GM21360 (cell line): ENCODE data around the gene GIMAP6.
"Not testable (repeated sequence)": the region's sequence is repeated elsewhere in the genome, so short reads cannot be mapped to it uniquely, and the experiment has no call there.

Source experiments
- ATAC-seq: cut with Tn5 transposase; IDR thresholded peaks from one replicate; pipeline ENCODE4 v1.9.1; 2021; ENCODE audit warnings: mild to moderate bottlenecking, moderate library complexity; ENCODE audit not compliant: unreplicated experiment

GIMAP6 gene

GRCh38 chr7:150648353-150649079 is 16.3 kb upstream of the GIMAP6 start:
- ATAC-seq = no peak

DNA sequence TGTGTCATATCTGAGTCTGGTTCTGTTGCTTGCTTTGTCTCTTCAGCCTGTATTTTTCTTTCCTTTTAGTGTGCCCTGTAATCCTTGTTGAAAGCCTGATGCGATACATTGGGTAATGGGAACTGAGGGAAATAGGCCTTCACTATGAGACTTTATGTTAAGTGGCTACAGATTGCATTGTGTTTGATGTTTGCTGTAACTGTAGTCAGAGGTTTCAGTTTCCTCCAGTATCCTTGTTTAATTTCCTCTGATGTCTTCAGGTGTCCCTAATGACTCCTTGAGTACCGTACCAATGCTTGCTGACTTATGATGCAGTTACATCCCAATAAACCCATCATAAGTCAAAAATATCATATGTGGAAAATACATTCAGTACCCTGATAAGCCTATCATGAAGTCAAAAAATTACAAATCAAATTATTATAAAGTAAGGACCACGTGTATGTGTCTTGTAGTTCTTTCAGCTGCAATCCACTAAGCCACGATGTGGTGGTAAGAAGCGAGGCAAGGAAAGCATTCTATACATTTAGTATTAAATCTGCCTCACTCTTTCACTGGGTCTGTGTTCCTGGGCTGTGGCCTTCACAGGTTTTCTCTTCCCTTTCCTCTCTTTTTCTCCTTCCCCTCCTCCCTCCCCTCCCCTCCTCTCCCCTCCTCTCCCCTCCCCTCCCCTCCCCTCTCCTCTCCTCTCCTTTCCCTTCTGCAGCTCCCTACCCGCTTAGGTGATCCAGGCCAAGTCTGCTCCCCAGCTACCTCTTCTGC is 13.3 kb upstream of the GIMAP6 start:
- ATAC-seq = no peak

DNA sequence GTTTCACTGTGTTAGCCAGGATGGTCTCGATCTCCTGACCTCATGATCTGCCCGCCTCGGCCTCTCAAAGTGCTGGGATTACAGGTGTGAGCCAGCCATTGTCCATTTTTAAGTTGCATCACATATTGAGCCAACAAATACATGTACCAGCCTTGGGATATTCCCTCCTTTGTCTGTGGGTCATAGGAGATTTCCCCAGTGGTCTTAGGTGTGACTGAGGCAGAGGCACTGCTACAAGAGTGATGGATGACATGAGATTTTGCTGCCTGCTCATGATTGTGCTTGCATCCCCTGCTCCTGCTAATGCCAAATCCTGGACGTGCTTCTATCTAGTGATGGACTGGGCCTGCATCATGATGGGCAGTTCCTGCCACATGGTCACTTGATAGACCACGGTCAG is 10.7 kb upstream of the GIMAP6 start:
- no peak for ATAC-seq

DNA sequence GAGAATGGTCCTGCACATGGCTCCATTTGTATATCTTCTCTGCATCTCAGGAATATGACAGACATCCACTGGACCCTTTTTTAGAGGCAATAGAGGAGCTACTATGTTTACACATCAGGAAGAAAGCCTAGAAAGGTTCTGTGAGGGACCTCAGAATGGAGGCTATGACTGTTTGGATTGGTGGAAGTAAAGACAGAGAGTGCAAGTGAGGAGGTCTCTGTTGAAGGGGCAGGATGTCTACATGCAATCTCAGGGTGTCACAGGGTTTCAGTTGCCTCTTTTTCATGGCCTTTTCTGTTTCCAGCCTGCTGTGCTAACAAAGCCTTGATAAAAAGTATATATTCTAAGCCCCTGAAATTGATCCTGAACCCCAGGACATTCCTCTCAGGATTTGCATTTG is 9.7 kb upstream of the GIMAP6 start:
- no peak for ATAC-seq

DNA sequence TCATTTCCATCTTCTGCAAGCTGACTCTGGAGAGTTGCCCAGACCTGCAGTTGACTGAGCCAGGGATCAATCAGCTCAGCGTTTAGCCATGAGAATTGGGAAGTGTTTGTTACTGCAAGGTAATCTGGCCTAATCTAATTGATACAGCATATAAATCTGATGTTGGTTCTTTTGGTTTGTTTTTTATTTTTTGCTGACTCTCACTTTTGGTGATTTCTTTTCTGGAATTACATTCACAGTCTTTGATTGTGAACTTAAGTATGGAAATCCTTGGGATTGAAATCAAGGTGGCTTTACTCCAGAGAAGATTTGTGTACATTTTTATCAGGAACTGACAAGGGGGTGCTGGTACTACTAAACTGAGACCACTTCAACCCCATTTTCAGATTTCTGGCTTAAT is 1.7 kb upstream of the GIMAP6 start:
- no peak for ATAC-seq

DNA sequence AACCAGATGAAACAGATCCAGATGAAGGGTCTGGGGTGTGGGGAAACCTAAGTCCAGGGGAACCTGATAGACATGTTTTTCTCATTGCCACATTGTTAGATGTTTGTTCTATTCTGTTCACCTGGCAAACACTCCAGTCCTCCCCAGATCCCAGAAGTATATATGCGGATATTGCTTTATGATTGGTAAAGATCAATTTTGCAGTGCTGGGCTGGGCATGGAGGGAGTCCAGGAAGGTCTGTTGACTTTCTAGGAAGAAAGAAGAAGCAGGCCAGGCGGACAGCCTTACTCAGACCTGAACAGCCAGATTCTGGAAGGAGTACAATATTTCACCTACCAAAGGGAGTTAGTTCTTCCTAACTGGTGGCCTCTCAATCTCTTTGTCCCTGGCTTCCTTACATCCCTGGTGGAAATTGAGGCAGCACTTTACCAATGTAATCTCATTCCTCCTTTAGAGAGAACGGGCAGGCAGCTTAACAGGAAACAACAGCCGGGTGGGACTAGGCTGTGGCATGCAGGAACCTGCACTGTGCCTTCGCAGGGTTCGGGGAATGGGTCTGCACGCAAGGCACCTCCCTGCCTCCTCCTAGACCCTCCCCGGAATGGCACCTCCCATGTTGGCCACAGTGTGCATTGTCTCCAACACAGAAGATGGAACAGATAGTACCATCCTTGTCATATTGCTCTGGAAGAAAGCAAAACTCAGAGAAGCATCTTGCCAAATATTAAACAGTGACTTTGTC is 930 bp downstream of the GIMAP6 start:
- ATAC-seq = no peak

DNA sequence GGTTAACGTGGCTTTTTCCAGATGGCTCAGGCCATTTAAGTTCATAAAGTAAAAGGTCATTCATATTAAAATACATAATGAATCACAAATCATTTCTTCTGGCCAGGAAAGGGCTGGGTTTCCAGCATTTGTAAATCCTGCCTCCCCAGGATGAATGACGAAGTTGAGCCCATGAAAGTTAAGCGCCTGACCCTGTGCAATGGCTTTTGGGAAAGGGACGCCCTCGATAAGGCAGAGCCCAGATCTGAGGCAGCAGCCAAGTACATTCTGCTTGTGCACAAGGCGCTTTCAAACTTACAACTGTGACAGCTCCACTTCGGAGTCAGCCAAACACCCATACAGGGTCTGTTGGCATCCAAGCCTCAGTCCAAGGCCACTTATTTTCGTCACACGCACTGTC is 2.8 kb downstream of the GIMAP6 start:
- no peak for ATAC-seq

- no peak for ATAC-seq
Measured at GRCh38 chr7:150627959-150628358, 4.2 kb downstream of the GIMAP6 start.

- no peak for ATAC-seq
Measured at GRCh38 chr7:150626696-150627095, 5.5 kb downstream of the GIMAP6 start.

- ATAC-seq = peak; percentile 43
Measured at GRCh38 chr7:150621376-150621775, 10.8 kb downstream of the GIMAP6 start.

- ATAC-seq = peak; percentile 62
Measured at GRCh38 chr7:150620617-150621371, 11.4 kb downstream of the GIMAP6 start.

DNA sequence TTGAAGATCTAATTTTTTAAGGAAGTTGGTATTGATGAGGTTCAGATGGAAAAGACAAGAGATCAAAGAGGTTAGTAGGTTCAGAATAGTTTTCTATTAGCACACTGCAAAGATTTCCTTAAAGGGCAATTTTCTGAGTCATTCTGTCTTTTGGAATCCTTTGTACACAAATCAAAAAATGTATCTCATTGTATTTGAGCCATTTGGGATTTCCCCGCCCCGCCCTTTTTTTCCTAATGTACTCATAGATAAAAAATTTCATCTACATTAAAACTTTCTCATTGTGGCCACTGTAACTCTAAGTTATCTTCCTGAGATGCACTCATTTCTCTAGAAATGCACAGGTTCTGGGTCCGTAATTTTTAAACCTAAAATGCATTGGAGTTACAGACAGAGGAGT is 12.1 kb downstream of the GIMAP6 start:
- ATAC-seq = no peak

DNA sequence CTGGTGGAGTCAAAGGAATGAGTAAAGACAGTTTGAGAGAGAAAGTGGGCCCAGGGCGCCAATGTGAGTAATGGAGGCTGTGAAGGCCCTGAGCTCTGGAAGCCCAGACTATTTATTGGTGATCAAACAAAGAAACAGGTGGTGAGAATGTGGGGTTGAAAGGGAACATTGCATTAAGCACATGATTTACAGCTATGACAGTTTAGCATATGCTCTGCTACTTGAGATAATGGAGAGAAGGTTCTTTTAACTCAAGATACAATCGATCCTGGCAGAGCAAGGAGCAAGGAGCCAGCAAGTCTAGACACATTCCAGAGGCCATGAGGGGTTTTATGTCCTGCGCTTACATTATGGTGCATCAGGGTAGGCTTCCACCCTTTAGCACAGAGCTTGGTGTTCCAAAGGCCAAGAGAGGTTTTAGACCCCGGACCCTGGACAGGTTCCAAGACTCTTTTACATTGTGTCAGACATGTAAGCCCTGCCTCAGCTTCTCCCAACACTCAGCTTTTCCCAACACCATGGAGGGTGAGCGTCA is 16.9 kb downstream of the GIMAP6 start:
- not testable (repeated sequence) for ATAC-seq

- ATAC-seq = not testable (repeated sequence)
Measured at GRCh38 chr7:150614426-150614825, 17.8 kb downstream of the GIMAP6 start.

DNA sequence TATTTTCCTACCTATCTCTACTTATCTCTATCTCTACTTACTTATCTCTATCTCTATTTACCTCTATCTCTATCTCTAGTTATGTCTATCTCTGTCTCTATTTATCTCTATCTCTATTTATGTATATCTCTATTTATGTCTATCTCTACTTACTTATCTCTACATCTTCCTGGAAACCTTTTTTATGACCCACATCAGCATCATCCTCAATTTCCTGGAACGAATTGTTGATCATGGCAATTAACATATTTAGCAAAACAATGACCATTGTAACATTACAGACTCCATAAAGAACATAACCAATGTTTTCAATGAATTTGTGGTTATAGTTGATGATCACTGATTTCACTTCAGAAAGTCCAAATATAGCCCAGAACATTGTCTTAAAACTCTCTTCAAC is 18.3 kb downstream of the GIMAP6 start:
- ATAC-seq = no peak

DNA sequence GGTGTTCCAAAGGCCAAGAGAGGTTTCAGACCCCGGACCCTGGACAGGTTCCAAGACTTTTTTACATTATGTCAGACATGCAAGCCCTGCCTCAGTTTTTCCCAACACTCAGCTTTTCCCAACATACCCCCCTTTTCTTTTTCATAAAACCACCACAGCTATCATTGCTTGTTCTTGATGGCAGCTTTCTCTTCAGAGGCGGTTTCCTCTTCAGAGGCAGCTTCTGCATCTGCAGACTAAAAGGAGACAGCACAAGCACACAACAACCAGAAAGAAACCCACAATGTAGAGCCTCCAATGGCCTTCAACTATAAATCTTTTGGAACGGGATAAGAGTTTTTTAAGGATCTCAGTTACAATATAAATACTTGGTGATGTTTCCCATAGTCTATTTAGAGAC is 19.3 kb downstream of the GIMAP6 start:
- no peak for ATAC-seq

DNA sequence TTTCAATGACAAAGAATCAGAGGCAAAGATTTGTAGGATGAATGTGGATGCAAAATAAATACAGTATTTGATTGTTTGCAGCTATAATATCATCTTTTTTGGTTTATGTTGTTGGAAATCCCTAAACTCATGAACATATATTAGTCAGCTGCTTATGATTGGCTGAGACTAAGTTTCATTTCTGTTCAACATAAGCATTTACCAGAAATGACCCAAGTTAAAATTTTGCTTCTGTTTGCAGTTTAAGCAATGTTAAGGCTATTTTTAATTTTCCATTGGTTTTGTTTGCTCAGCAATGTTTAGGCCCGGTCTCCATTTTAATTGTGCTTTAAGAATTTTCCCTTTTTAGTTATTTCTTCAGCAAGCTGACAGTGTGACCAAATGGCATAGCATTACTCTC is 22.0 kb downstream of the GIMAP6 start:
- ATAC-seq = no peak

DNA sequence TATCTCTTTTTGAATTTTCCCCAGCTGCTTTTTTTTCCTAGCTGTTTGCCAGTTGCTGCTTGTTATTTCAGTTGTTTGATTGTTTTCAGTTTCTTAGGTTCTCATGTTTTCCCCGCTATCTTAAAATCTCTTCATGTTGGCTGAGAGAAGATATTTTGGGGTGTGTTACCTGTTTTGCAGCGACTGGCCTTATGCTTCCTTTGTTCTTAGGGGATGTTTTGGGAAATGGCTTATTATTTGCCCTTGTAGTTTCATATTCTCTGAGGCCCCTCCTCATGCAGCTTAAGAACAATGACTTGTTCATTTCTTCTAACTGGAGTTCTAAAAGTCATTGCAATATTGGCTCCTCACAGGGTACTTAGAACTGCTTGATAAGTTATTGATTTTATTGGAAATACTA is 28.6 kb downstream of the GIMAP6 start:
- not testable (repeated sequence) for ATAC-seq

GRCh38 chr7:150595361-150595760 is 36.8 kb downstream of the GIMAP6 start:
- ATAC-seq = no peak

DNA sequence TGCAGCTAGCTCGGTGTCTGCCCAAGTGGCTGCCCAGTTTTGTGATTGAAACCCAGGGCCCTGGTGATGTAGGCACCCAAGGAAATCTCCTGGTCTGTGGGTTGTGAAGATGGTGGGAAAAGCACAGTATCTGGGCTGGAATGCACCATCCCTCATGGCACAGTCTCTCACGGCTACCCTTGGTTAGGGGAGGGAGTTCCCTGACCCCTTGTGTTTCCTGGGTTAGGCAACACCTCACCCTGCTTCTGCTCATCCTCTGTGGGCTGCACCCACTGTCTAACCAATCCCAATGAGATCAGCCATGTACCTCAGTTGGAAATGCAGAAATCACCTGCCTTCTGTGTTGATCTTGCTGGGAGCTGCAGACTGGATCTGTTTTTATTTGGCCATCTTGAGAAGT is 37.4 kb downstream of the GIMAP6 start:
- no peak for ATAC-seq

GRCh38 chr7:150587551-150587950 is 44.6 kb downstream of the GIMAP6 start:
- ATAC-seq = no peak
